T1000 (cell line): ENCODE measurements around the gene PLAGL2.

Source experiments
- DNase-seq: peaks from one replicate; lab custom pipeline; 2025; ENCODE audit warnings: mixed read lengths; lab: John Stamatoyannopoulos, UW

The PLAGL2 gene

GRCh38 chr20:32231245-32231644, 23.7 kb upstream of the PLAGL2 start:
- no peak for DNase-seq

GRCh38 chr20:32230707-32231106, 23.2 kb upstream of the PLAGL2 start:
- DNase-seq = no peak

GRCh38 chr20:32229251-32229747, 21.8 kb upstream of the PLAGL2 start:
- no peak for DNase-seq

- DNase-seq = no peak
Observed at GRCh38 chr20:32227744-32228688, 20.5 kb upstream of the PLAGL2 start.

GRCh38 chr20:32227306-32227705, 19.8 kb upstream of the PLAGL2 start:
- DNase-seq = no peak

- no peak for DNase-seq
Observed at GRCh38 chr20:32226391-32226790, 18.8 kb upstream of the PLAGL2 start.

- no peak for DNase-seq
Observed at GRCh38 chr20:32224463-32224862, 16.9 kb upstream of the PLAGL2 start.

GRCh38 chr20:32218156-32218900, 10.8 kb upstream of the PLAGL2 start:
- DNase-seq = no peak

GRCh38 chr20:32216179-32217142, 8.9 kb upstream of the PLAGL2 start:
- no peak for DNase-seq

- DNase-seq = no peak
Observed at GRCh38 chr20:32215729-32216128, 8.2 kb upstream of the PLAGL2 start.

GRCh38 chr20:32215147-32215546, 7.6 kb upstream of the PLAGL2 start:
- DNase-seq = no peak

- no peak for DNase-seq
Observed at GRCh38 chr20:32213870-32214269, 6.3 kb upstream of the PLAGL2 start.

- DNase-seq = no peak
Observed at GRCh38 chr20:32209850-32210605, 2.5 kb upstream of the PLAGL2 start.

- no peak for DNase-seq
Observed at GRCh38 chr20:32208499-32209154, 1.1 kb upstream of the PLAGL2 start.

GRCh38 chr20:32206760-32207625, 550 bp downstream of the PLAGL2 start:
- DNase-seq = no peak

GRCh38 chr20:32205843-32206759, 1.4 kb downstream of the PLAGL2 start:
- no peak for DNase-seq

GRCh38 chr20:32205110-32205842, 2.3 kb downstream of the PLAGL2 start:
- no peak for DNase-seq
